ENCODE results near the gene PADI4. TPM values are rescaled to one million over a fixed set of nuclear protein-coding genes. Genes with fewer than 3 reads are reported as not detected.
"Not testable (repeated sequence)": the region's sequence is repeated elsewhere in the genome, so short reads cannot be mapped to it uniquely, and the experiment has no call there.

Gene PADI4
- total RNA-seq, 5 donors from 2014 or later (not counting 1 experiment from before 2014, with no cell fraction given) = 0.33 to 1.2 (median 1.0) TPM

GRCh38 chr1:17407786-17408514, 100.0 kb downstream of the PADI4 start:
- 93% methylated on average over 14 of the region's 30 CpGs for WGBS (ENCODE audit: insufficient coverage)
- H3K4me1 ChIP-seq (ENCODE audit: control insufficient read depth in 1 of 2, extremely low read depth in 1 of 2, insufficient read depth in 2 of 2, low read length in 2 of 2); H3K27me3 Mint-ChIP-seq; H3K9me3 ChIP-seq; H3K4me1 Mint-ChIP-seq; H3K4me3 Mint-ChIP-seq; POLR2A ChIA-PET; H3K9me3 Mint-ChIP-seq; H3K27ac ChIP-seq (ENCODE audit: low read length); H3K4me3 ChIP-seq (ENCODE audit: control insufficient read depth in 1 of 2, extremely low read depth in 1 of 2, low read length in 1 of 2); DNase-seq; H3K27ac Mint-ChIP-seq; H3K27me3 ChIP-seq (replicated peaks in 1 of 2; ENCODE audit: control insufficient read depth in 2 of 2, extremely low read depth in 1 of 2, insufficient read depth in 2 of 2, low read length in 1 of 2); ATAC-seq (replicated peaks in 1 of 4): not testable (repeated sequence)
- peaks cover 18 to 52% of the 10 kb centered on the region in 2 donors for H3K36me3 ChIP-seq (ENCODE audit: control insufficient read depth in 2 of 2, extremely low read depth in 1 of 2, insufficient read depth in 1 of 2, low read length in 1 of 2)
- H3K36me3 Mint-ChIP-seq = peaks cover 47% of the 10 kb centered on the region
- CTCF ChIA-PET = interaction anchor here in 1 of 2 donors (0.7 kb wide), 1 partner anchor 1341 kb away, joined by 3 read pairs; no protein-coding TSS in a partner anchor

DNA sequence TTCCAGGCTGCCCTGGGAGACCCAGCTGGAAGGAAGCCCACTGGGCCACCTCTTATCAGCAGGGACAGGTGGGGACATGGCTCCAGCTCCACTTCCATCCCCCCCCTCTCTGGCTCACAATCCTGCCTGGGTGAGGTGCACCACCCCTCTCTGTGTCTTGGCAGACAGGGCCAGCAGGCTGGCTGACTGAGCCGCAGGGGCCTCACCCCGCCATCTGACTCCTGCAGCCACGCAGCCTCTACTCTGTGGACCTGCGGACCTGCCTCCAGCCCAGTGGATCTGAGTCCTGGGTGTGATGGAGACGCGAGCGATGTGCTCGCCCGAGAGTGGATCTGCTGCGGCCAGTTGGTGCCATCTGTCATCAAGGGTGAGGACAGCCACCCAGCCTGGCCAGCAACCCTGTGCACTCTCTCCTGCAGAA, 101.4 kb downstream of the PADI4 start:
- Histone ChIP-seq H3K4me3 (ENCODE audit: control insufficient read depth in 1 of 2, extremely low read depth in 1 of 2, low read length in 1 of 2) (no peak overlapping the region), H3K36me3 (ENCODE audit: control insufficient read depth in 2 of 2, extremely low read depth in 1 of 2, insufficient read depth in 1 of 2, low read length in 1 of 2) (peaks cover 18 to 64% of the 10 kb centered on the region in 2 donors), H3K9me3 (no peaks in the 10 kb centered on the region), H3K4me1 (ENCODE audit: control insufficient read depth in 1 of 2, extremely low read depth in 1 of 2, insufficient read depth in 2 of 2, low read length in 2 of 2) (no peaks in the 10 kb centered on the region), H3K27me3 (replicated peaks in 1 of 2; ENCODE audit: control insufficient read depth in 2 of 2, extremely low read depth in 1 of 2, insufficient read depth in 2 of 2, low read length in 1 of 2) (no peaks in the 10 kb centered on the region), H3K27ac (ENCODE audit: low read length) (no peak overlapping the region)
- ATAC-seq (replicated peaks in 1 of 4) = no peak
- Mint-ChIP-seq H3K27me3 (no peaks in the 10 kb centered on the region), H3K4me3 (no peak overlapping the region), H3K9me3 (no peaks in the 10 kb centered on the region), H3K36me3 (peaks cover 54% of the 10 kb centered on the region), H3K27ac (no peak overlapping the region), H3K4me1 (no peaks in the 10 kb centered on the region)
- no peak for DNase-seq
- 98% methylated on average over 10 of the region's 10 CpGs for WGBS (ENCODE audit: insufficient coverage)
- CTCF ChIA-PET = interaction anchor here in 1 of 2 donors (0.6 kb wide), 1 partner anchor 15 kb away, joined by 3 read pairs; no protein-coding TSS in a partner anchor
- POLR2A ChIA-PET = no interaction called here

DNA sequence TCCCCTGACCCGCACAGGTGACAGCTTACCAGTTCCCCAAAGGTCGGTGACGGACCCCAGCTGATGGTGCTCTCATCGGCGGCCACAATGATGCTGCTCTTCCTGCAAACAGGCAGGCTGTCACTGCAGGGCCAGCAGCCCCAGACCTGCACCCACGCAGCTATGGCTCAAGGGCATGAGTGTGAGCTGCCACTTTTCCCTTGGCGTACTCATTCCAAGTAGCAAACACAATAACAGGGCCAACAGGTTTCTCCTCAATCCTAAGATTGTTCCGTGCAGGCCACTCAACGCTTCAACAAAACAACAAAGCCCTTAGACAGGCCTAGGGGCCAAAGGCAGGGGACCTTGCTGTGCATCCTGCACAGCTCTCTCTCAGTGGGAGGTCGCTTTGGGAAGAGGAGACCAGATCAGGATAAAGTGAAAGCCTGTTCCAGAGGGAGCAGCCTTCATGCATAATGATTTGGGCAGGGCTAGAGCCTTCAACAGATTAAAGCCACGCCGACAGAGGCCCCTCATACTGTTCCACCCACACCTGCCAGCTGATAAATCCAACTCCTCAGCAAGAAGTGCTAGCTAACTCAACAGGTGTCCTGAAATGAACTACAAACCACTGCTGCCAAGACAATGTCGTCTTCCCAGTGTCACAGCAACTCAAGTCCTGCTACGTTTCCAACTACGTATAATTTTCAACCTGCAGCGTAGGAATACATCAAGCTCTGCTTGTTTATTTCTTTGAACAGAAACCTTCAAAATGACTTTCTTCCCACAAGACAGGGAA, 104.3 kb downstream of the PADI4 start:
- Histone ChIP-seq H3K27ac (ENCODE audit: low read length) (no peak overlapping the region), H3K4me3 (ENCODE audit: control insufficient read depth in 1 of 2, extremely low read depth in 1 of 2, low read length in 1 of 2) (no peak overlapping the region), H3K4me1 (ENCODE audit: control insufficient read depth in 1 of 2, extremely low read depth in 1 of 2, insufficient read depth in 2 of 2, low read length in 2 of 2) (no peaks in the 10 kb centered on the region), H3K27me3 (replicated peaks in 1 of 2; ENCODE audit: control insufficient read depth in 2 of 2, extremely low read depth in 1 of 2, insufficient read depth in 2 of 2, low read length in 1 of 2) (no peaks in the 10 kb centered on the region), H3K9me3 (no peaks in the 10 kb centered on the region), H3K36me3 (ENCODE audit: control insufficient read depth in 2 of 2, extremely low read depth in 1 of 2, insufficient read depth in 1 of 2, low read length in 1 of 2) (peaks cover 21 to 90% of the 10 kb centered on the region in 2 donors)
- ChIA-PET CTCF (no interaction called here), POLR2A (no interaction called here)
- peak overlapping the region in 1 of 2 donors; percentile 22 for H3K27ac Mint-ChIP-seq
- WGBS (ENCODE audit: insufficient coverage) = 98% methylated on average over 14 of the region's 16 CpGs
- H3K27me3 Mint-ChIP-seq = no peaks in the 10 kb centered on the region
- DNase-seq = no peak
- no peaks in the 10 kb centered on the region for H3K9me3 Mint-ChIP-seq
- no peaks in the 10 kb centered on the region for H3K4me1 Mint-ChIP-seq
- ATAC-seq (replicated peaks in 1 of 4) = no peak
- H3K4me3 Mint-ChIP-seq = no peak overlapping the region
- H3K36me3 Mint-ChIP-seq = peaks cover 70% of the 10 kb centered on the region

Other genes starting within 250 kb of the PADI4 start
- under 1 TPM in 3 of 5 donors, not detected in 2; 0.23 to 0.35 (median 0.30) TPM for gene PADI2, start 188.7 kb upstream of the PADI4 start, total RNA-seq
- not detected for gene PADI1, start 103.1 kb upstream of the PADI4 start, total RNA-seq
- gene PADI3, start 59.1 kb upstream of the PADI4 start, total RNA-seq = not detected
- not detected for gene PADI6, start 64.0 kb downstream of the PADI4 start, total RNA-seq
- gene RCC2, start 131.5 kb downstream of the PADI4 start, total RNA-seq = 10 to 100 TPM; 35.9 to 53.5 (median 50.4) TPM
- under 1 TPM in 3 of 5 donors, not detected in 2; 0.12 to 0.30 (median 0.22) TPM for gene ARHGEF10L, start 231.5 kb downstream of the PADI4 start, total RNA-seq